HCT116 (cell line): Measurements from ENCODE around the gene FBXO8. TPM values are rescaled to one million over a fixed set of nuclear protein-coding genes. Genes with fewer than 3 reads are reported as not detected.

ENCODE experiments used
- ATAC-seq: fragments of 200-7000 bp; cut with Tn5 transposase; 2 replicates; pipeline ENCODE4 v1.9.1; 2020; ENCODE audit warnings: mild to moderate bottlenecking, moderate library complexity
- BruUV-seq: library from RNA; stranded (reverse); fragments of 400-500 nt; replicated peaks from 2 replicates; lab custom pipeline; 2021; lab: Mats Ljungman, UMichigan
- CTCF ChIA-PET: fragments of 300-600 bp; sonication (Branson Sonifier 250); formaldehyde crosslinking; loops from one replicate; lab custom pipeline; 2021; ENCODE audit warnings: antibody characterized with exemption; lab: Charles Lee
- POLR2A ChIA-PET: fragments of 300-600, 350-600 bp; sonication (Branson Sonifier 250); formaldehyde crosslinking; loops from one replicate; lab custom pipeline; 2021; ENCODE audit warnings: antibody characterized with exemption; lab: Charles Lee
- RAD21 ChIA-PET, 2 experiments: fragments of 300-600 bp; sonication (Branson Sonifier 250); formaldehyde crosslinking; loops; one replicate each; lab custom pipeline; 2023; ENCODE audit warnings: low total read pairs in 2 of 2; ENCODE audit not compliant: uncharacterized antibody in 2 of 2, unreplicated experiment in 2 of 2, low non-redundant PET in 1 of 2; lab: Charles Lee
- DNase-seq: peaks from one replicate; pipeline ENCODE4 v3.0.0-alpha.2; 2010; ENCODE audit warnings: low read depth, low spot score
- H2AFZ ChIP-seq: fragments of 200-600 bp; shearing (Covaris generic), sonication (generic); 2 replicates; pipeline ENCODE4 v1.6.1; 2017; ENCODE audit warnings: low read depth, mixed run types, mixed read lengths, antibody characterized with exemption, low read length; ENCODE audit not compliant: poor library complexity, severe bottlenecking
- H3K27ac ChIP-seq: 2 replicates; pipeline ENCODE4 v1.5.1; 2012; ENCODE audit warnings: low read depth, low read length
- H3K27me3 ChIP-seq: fragments of 200-600 bp; sonication (generic); 2 replicates; pipeline ENCODE4 v1.6.1; 2016; ENCODE audit warnings: mixed run types, low read length, mixed read lengths; ENCODE audit not compliant: insufficient read depth
- H3K36me3 ChIP-seq, 2 experiments: fragments of 200-500 bp in 1 of 2; fragments of 200-600 bp in 1 of 2; sonication (Bioruptor generic) in 1 of 2; sonication (generic) in 1 of 2; 2 replicates each; pipeline versions ENCODE4 v1.5.1 to v1.6.1; 2014 to 2016; ENCODE audit warnings: low read length in 2 of 2, inconsistent platforms in 1 of 2, mixed read lengths in 1 of 2, mixed run types in 1 of 2; ENCODE audit not compliant: insufficient read depth in 2 of 2, control insufficient read depth in 1 of 2
- H3K4me1 ChIP-seq, 2 experiments: fragments of 200-600 bp in 1 of 2; sonication (generic) in 1 of 2; 2 replicates each; pipeline versions ENCODE4 v1.5.1 to v1.6.1; 2012 to 2017; ENCODE audit warnings: low read length in 2 of 2, inconsistent platforms in 1 of 2, mild to moderate bottlenecking in 1 of 2, mixed read lengths in 1 of 2, mixed run types in 1 of 2, moderate library complexity in 1 of 2; ENCODE audit not compliant: insufficient read depth in 2 of 2, control insufficient read depth in 1 of 2
- H3K4me2 ChIP-seq: fragments of 200-600 bp; sonication (generic); 2 replicates; pipeline ENCODE4 v1.6.1; 2017; ENCODE audit warnings: mixed run types, low read length, mixed read lengths
- H3K4me3 ChIP-seq, 2 experiments: fragments of 200-600 bp in 1 of 2; sonication (generic) in 1 of 2; replicated peaks in 1 of 2; 2 replicates each; pipeline ENCODE4 v1.5.1; 2011 to 2016; ENCODE audit warnings: low read length in 2 of 2, control low read depth in 1 of 2, low read depth in 1 of 2, mild to moderate bottlenecking in 1 of 2, mixed read lengths in 1 of 2, mixed run types in 1 of 2
- H3K79me2 ChIP-seq: fragments of 200-600 bp; sonication (generic); 2 replicates; pipeline ENCODE4 v1.6.1; 2017; ENCODE audit warnings: mild to moderate bottlenecking, mixed run types, low read length, moderate library complexity, mixed read lengths; ENCODE audit not compliant: insufficient read depth
- H3K9ac ChIP-seq: fragments of 200-600 bp; sonication (generic); 2 replicates; pipeline ENCODE4 v1.6.1; 2016; ENCODE audit warnings: low read length, mixed read lengths
- H3K9me2 ChIP-seq: fragments of 200-600 bp; sonication (generic), shearing (Covaris generic); 2 replicates; pipeline ENCODE4 v1.6.1; 2017; ENCODE audit warnings: mixed run types, mild to moderate bottlenecking, moderate library complexity; ENCODE audit not compliant: insufficient read depth
- H3K9me3 ChIP-seq, 2 experiments: fragments of 200-500 bp in 1 of 2; fragments of 200-600 bp in 1 of 2; sonication (Bioruptor generic) in 1 of 2; sonication (generic) in 1 of 2; 2 replicates each; pipeline ENCODE4 v1.6.1; 2014 to 2017; ENCODE audit warnings: low read length in 2 of 2, mixed read lengths in 2 of 2, inconsistent platforms in 1 of 2, low read depth in 1 of 2, mild to moderate bottlenecking in 1 of 2, mixed run types in 1 of 2, moderate library complexity in 1 of 2; ENCODE audit not compliant: control insufficient read depth in 1 of 2, insufficient read depth in 1 of 2
- H4K20me1 ChIP-seq: fragments of 200-600 bp; sonication (generic), shearing (Covaris generic); 2 replicates; pipeline ENCODE4 v1.6.1; 2017; ENCODE audit warnings: mixed run types, mild to moderate bottlenecking, moderate library complexity; ENCODE audit not compliant: insufficient read depth
- CBX3 ChIP-seq: IDR thresholded peaks from 2 replicates; pipeline ENCODE4 v1.6.1; 2012; ENCODE audit warnings: low read depth
- EZH2 ChIP-seq: fragments of 200-600 bp; sonication (generic); IDR thresholded peaks from 2 replicates; pipeline ENCODE4 v1.6.1; 2017; ENCODE audit warnings: antibody characterized with exemption, mixed run types
- EZH2phosphoT487 ChIP-seq: fragments of 200-600 bp; IDR thresholded peaks from 2 replicates; pipeline ENCODE4 v1.6.1; 2018; ENCODE audit warnings: antibody characterized with exemption, borderline replicate concordance
- POLR2A ChIP-seq: IDR thresholded peaks from 2 replicates; pipeline ENCODE4 v1.7.0; 2011; ENCODE audit warnings: borderline replicate concordance; ENCODE audit not compliant: insufficient read depth, insufficient read length; ENCODE audit errors: extremely low read depth
- RAD21 ChIP-seq: IDR thresholded peaks from 2 replicates; pipeline ENCODE4 v1.6.1; 2012; ENCODE audit warnings: low read depth, mild to moderate bottlenecking
- SP1 ChIP-seq: IDR thresholded peaks from 2 replicates; pipeline ENCODE4 v1.6.1; 2012; ENCODE audit warnings: low read depth
- TCF7L2 ChIP-seq: IDR thresholded peaks from 2 replicates; pipeline ENCODE4 v1.7.0; 2011; ENCODE audit warnings: borderline replicate concordance, inconsistent platforms; ENCODE audit not compliant: insufficient read depth, insufficient read length; ENCODE audit errors: extremely low read depth
- ZFX ChIP-seq: fragments of 450-650 bp; IDR thresholded peaks from 2 replicates; pipeline ENCODE4 v1.6.1; 2017
- ZNF274 ChIP-seq: fragments of 200-500 bp; sonication (Bioruptor generic); IDR thresholded peaks from 2 replicates; pipeline ENCODE4 v1.6.1; 2014; ENCODE audit warnings: mild to moderate bottlenecking, low read depth, low read length, inconsistent platforms
- intact Hi-C: fragments of 100-400 bp; cut with micrococcal nuclease; formaldehyde crosslinking; loops from 2 replicates; pipeline ENCODE4 v1.10.0; 2022
- total RNA-seq: library from RNA; stranded (reverse); gene quantifications from one replicate; pipeline ENCODE4 v1.2.1, GENCODE V29; 2021; ENCODE audit not compliant: unreplicated experiment
- TF ChIP-seq, protein P1 (sequence below): IDR thresholded peaks from 2 replicates; pipeline ENCODE4 v1.6.1; 2011; ENCODE audit warnings: mild to moderate bottlenecking, low read length, moderate library complexity; ENCODE audit not compliant: insufficient replicate concordance; ENCODE audit errors: extremely low read depth
- TF ChIP-seq, protein P2 (sequence below): IDR thresholded peaks from 2 replicates; pipeline ENCODE4 v1.6.1; 2012

The FBXO8 gene
- total RNA-seq, 1 experiment from 2014 or later = 13.0 TPM

DNA sequence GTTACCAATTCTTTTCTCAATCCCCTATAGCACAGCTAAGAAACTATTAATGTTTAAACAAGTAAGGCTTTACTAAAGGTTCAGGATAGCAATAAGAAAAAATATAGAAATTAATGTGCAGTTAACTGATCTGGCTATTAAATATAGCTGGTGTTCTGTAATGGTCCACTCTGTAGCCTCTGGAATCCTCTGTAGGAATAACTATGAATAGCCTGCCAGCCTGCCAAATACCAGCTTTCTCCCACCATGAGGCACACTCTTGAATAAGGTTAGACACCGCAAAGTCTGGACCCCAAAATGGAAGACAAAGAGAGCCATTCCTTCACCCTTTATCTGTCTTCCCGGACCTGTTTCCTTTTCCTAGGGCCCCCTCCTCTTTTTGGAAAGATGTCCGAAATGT lies 30.8 kb upstream of the FBXO8 start (continued):
- TF ChIP-seq, protein P1, sequence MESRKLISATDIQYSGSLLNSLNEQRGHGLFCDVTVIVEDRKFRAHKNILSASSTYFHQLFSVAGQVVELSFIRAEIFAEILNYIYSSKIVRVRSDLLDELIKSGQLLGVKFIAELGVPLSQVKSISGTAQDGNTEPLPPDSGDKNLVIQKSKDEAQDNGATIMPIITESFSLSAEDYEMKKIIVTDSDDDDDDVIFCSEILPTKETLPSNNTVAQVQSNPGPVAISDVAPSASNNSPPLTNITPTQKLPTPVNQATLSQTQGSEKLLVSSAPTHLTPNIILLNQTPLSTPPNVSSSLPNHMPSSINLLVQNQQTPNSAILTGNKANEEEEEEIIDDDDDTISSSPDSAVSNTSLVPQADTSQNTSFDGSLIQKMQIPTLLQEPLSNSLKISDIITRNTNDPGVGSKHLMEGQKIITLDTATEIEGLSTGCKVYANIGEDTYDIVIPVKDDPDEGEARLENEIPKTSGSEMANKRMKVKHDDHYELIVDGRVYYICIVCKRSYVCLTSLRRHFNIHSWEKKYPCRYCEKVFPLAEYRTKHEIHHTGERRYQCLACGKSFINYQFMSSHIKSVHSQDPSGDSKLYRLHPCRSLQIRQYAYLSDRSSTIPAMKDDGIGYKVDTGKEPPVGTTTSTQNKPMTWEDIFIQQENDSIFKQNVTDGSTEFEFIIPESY = no peak

DNA sequence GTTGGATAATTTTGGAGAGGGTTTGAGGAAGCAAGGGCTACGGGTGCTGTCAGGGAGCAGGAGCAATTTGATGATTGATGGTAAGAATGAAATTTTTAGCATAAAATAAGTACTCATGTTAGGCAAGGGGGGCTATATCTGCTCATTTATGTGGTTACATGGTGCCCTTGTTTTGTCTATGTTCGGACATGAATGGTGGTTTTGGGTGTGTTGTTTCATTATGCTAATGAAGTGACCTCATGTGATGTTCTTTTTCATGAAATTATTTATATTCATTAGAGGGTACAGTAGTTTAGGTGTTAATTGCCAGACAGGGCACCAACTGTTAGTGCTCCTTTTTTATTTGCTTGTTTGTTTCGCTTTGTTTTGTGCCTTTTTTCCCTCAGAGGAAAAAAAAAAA lies 29.5 kb upstream of the FBXO8 start:
- TF ChIP-seq, protein P2, sequence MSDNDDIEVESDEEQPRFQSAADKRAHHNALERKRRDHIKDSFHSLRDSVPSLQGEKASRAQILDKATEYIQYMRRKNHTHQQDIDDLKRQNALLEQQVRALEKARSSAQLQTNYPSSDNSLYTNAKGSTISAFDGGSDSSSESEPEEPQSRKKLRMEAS = no peak
- TF ChIP-seq SP1 (no peak), ZNF274 (no peak)
- Histone ChIP-seq H3K9me2 (no peaks in the 10 kb centered on the region), H3K4me1 (no peaks in the 10 kb centered on the region), H2AFZ (no peak overlapping the region), H3K4me3 (no peak overlapping the region), H3K27me3 (no peaks in the 10 kb centered on the region), H3K9me3 (no peaks in the 10 kb centered on the region), H3K9ac (no peak overlapping the region), H3K27ac (no peak overlapping the region), H3K79me2 (no peaks in the 10 kb centered on the region), H3K4me2 (no peak overlapping the region), H4K20me1 (no peaks in the 10 kb centered on the region), H3K36me3 (peaks cover 4 to 6% of the 10 kb centered on the region in 2 experiments; a peak in 3 of 4 replicates)
- intact Hi-C loops = loop anchor here (10.0 kb wide), 1 partner anchor 988 kb away; no protein-coding TSS in a partner anchor
- ChIA-PET CTCF (no interaction called here), RAD21 (no interaction called here), POLR2A (no interaction called here)
- DNase-seq (no peak), ATAC-seq (no peak)
- BruUV-seq = no TSS peak

DNA sequence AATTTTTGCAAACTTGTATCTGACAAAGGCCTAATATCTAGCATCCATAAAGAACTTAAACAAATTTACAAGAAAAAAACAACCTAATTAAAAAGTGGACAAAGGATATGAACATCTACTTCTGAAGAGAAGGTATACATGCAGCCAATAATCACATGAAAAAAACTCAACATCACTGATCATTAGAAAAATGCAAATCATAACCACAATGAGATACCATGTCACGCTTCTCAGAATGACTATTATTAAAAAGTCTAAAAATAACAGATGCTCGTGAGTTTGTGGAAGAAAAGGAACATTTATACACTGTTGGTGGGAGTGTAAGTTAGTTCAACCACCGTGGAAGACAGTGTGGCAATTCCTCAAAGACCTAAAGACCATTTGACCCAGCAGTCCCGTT lies 24.2 kb upstream of the FBXO8 start:
- Histone ChIP-seq H3K4me3 (no peak overlapping the region), H3K9me3 (no peaks in the 10 kb centered on the region), H3K4me1 (no peaks in the 10 kb centered on the region), H3K9ac (no peak overlapping the region), H3K9me2 (no peaks in the 10 kb centered on the region), H3K27me3 (no peaks in the 10 kb centered on the region), H2AFZ (no peak overlapping the region), H3K27ac (no peak overlapping the region), H4K20me1 (no peaks in the 10 kb centered on the region), H3K79me2 (no peaks in the 10 kb centered on the region), H3K4me2 (no peak overlapping the region), H3K36me3 (peaks cover 4 to 6% of the 10 kb centered on the region in 2 experiments; a peak in 3 of 4 replicates)
- ATAC-seq = no peak
- CTCF ChIA-PET = no interaction called here
- POLR2A ChIA-PET = no interaction called here
- RAD21 ChIA-PET = no interaction called here
- BruUV-seq = no TSS peak
- DNase-seq = no peak
- intact Hi-C loops = no loop called here
- TF ChIP-seq EZH2phosphoT487 (no peak), ZNF274 (no peak), RAD21 (no peak), ZFX (no peak), TCF7L2 (no peak), EZH2 (no peak), POLR2A (no peak), CBX3 (no peak)
- TF ChIP-seq, protein P1 = no peak
